Middle frontal gyrus (tissue), 1 donor: ENCODE results near the gene AMFR.
"Not testable (repeated sequence)": the region's sequence is repeated elsewhere in the genome, so short reads cannot be mapped to it uniquely, and the experiment has no call there.

Experiments
- DNase-seq: peaks from one replicate; pipeline ENCODE4 v3.0.0-alpha.2; 2015; ENCODE audit warnings: low spot score; ENCODE audit errors: extremely low spot score

Gene AMFR

DNA sequence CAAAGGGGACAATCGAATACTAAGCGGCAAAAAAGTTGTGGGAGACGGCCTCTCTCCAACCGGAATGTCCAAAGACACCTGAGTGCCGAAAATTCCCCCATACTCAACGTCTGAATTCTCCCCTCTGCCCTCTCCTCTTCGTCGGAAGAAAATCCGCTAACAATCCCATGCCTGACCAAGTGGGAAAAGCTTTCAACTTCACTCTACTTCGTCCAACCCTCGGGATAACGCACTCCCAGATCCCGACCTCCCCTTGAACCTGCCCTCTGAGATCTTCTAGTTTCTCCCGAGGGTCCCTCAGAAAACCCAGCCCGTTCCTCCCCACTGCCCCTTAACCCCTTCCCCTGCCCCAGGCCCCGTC, 961 bp downstream of the AMFR start:
- no peak for DNase-seq

DNA sequence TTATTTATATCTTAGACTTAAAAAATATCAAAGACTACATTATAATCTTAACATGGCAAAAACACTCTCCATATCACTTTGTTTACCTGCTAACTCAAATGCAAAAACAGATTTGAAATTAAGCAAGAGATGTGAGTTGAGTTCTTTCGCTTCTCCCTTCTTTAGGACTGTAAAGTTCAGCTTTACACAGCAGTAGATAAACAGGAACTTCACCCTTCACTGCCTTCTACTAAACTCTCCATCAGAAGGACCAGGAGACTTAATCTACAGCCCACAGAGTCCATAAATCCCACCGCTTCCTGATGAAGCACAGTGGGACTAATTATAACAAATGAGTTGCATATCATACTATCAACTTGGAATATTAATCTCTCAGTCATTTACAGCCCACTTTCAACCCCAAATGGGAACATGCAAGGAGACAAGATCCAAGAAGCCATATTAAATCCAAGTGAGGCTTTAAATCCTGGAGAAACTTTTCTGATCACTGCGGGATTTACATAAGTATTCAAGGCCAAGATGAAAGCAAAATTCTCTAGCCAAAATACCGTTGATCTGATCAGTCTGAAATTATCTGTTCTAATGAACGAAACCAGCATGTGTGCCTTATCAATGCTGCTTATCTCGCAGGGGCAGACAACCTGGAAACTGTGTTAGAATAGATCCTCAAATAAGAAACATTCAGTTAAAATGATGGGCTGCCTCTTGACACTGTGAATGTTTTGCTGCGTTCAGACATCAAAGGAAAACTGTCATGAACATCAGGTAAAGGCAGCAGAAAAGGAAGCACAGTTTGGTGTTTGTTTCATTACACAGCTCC, 1.6 kb downstream of the AMFR start:
- DNase-seq: no peak

DNA sequence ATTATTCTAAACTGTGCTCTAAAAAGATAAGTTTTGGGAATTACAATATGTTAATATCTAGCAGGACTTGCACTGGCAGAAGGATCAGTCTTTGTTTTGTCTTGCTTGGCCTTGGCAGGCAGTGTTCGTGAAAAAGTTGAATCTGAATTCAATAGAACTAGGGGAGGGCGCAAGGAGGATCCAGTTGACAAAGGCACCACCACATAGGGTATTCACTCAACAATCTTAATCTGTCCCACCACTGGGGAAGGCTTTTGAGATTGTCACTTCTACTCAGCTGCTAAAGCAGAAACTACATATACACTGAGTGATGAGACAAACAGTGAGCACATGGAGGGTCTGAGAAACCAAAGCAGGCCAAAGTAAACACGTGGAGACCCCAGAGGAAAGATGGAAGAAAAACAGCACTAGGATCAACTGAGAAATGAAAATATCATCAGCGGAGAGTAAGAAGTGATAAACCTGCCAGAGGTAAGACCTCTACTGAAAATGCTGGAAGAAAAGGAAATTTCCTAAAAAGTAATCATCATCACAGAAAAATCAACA, 2.4 kb downstream of the AMFR start:
- DNase-seq: no peak

DNA sequence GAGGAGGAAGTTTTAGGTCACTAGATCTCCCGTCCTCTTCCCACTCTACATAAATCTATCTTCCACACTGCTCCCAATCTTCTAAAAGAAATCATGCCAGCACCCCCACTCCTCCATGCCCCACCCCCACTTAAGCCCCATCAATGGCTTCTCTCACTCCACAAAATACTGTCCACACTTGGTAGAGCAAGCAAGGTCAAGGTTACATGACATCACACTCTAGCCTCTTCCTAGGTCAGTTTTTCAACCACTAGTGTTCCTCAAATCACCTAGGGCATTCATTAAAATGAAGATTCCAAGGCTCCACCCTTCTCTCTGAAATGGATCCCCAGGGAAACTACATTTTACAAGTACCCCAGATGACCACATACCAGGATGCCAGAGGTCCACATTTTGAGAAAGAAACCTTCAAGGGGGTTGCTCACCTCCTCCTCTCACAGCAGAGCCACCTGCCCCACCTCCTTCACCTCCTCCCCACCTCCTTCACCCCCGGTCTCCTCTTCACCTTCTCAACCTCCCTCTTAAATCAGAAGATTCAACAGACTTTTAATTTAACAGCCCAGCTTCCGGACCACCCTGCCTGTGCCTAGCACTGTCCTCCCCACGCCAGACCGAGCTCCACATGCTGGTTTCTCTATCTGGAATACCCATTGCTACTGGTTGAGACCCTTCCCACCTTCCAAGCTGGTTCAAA, 3.2 kb downstream of the AMFR start:
- no peak for DNase-seq

DNA sequence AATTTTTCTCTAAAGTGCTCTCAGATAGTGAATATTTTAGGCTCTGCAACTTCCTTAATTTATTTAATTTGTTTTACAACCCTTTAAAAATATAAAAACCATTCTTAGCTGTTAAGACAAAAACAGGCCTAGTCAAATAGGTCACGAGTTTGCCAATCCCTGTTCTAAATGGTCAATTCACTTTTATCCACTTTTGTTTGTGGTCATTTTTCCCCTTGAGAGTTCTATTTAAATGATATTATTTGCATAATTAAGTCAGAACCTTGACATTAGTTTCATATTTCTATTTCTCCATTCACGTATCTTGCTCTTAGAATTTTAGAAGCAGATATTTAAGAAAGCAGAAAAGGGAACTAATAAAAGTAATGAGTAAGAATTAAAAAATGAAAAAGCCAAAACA, 4.0 kb downstream of the AMFR start:
- DNase-seq: no peak

DNA sequence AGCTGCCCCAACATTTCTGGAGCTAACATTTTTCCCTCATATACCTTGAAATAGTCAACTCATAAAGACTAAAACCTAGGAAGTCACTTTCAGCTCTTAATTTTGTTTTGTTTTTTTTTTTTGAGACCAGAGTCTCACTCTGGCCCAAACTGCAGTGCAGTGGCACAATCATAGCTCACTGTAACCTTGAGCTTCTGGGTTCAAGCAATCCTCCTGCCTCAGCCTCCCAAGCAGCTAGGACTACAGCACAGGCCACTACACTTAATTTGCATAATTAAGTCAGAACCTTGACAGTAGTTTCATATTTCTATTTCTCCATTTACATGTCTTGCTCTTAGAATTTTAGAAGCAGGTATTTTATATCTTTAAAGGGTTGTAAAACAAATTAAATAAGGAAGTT, 4.7 kb downstream of the AMFR start:
- DNase-seq: no peak

DNA sequence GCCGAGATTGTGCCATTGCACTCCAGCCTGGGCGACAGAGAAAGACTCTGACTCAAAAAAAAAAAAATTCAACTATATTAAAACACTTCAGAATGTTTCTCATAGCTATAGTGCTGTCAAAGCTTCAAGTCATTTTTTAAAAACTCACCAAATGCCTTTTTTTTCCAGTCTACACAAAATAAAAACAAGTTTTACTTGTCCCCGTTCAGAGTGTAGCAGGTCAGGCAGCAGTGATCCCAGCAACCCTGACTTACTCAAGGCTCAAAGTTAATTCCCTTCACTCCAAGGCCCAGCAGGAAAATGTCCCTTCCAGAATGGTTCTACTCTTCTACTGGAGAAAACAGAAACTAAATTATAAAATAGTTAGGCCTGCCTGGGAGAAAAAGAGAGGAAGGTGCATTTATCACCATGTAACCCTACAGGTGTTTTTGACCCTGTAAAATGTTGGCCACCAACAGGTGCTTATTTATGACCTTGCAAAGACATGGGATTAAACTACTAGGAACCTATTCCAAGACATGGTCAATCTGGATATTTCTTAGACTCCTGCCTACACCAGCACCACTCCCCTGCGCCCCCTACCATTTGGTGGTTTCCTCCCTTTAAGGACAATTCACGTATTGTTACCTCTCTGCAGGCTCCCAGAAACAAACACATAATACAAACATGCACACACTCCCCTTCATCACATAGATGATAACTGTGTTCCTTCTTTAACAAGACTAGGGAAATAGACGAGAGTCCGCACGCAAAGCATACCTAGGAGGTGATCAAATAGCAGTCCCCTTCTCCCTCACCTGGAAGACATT, 5.4 kb downstream of the AMFR start:
- no peak for DNase-seq

DNA sequence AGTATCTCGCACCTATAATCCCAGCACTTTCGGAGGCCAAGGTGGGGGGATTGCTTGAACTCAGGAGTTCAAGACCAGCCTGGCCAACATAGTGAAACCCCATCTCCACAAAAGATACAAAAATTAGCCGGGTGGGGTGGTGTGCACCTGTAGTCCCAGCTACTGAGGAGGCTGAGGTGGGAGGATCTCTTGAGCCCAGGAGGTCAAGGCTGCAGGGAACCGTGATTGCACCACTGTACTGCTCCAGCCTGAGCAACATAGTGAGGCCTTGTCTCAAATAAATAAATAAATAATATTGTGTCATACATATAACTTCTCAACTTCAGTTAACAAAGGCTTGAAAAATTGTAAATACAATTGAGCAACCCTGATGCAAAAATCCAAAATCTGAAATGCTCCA, 8.2 kb downstream of the AMFR start:
- no peak for DNase-seq

DNA sequence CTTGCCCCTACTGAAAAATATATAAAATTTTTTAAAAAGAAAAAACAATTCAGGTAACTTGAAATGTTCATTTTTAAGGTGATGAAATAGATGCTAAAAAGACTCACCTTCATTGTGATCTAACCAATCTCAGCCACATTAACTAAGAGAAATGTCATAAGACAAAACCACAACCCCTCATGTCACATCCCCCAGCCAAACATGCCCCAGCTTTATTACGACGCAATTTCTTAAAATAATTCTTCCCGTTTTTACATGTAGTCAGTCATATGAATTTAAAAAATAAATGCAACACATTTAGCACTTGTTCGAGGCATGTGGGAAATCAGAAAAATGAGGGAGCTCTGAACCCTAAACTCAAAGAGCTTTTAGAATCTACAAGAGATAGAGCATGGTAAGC, 9.5 kb downstream of the AMFR start:
- no peak for DNase-seq

DNA sequence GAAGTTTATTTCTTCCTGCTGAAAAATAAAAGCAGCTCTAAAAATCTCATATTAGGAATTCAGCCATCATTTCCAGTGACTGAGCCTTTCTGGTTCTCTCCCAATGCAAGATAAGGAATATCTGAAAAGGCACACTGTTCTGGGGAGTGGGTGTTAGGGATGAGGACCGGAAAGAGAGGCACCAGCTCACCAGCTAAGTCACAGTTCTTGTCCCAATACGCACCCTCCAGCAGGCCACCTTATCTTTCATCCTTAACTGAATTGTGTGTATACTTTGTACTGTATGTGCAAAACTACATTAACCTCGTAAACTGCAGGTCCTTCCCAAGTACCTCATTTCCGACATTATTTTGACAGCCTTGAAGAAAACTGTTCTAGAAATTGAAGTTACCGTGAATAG, 11.0 kb downstream of the AMFR start:
- no peak for DNase-seq

DNA sequence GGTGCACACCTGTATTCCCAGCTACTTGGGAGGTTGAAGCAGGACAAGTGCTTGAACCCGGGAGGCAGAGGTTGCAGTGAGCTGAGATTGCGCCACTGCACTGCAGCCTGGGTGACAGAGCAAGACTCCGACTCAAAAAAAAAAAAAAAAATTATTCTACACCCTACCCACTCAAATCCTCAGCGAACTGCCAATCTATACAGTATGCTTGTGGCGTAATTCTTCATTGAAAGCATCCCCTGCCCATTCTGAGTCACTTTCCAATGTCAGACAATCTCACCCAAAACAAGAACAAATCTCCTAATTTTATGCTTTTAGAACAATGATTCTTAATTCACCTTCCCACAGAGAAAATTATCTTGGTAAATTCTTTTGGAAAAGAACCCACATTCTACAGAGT, 12.0 kb downstream of the AMFR start:
- DNase-seq: no peak

DNA sequence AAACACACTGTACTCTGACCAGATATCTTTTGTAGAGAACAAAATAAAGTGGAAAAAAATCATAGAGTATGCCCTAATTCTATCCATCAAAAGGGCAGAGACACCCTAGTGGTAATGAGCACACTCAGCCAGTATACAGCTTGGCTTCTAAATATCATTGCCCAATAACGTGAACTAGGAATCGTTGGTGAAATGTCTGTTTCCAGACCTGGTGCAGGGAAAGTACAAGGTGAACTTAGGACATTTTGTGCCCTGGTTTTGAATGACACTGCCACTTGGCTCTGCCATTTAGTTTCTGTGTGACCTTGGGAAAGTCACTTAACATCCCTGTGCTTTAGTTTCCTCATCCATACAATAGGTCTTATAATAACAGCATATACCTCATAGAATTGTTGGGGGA, 13.7 kb downstream of the AMFR start:
- DNase-seq: no peak

DNA sequence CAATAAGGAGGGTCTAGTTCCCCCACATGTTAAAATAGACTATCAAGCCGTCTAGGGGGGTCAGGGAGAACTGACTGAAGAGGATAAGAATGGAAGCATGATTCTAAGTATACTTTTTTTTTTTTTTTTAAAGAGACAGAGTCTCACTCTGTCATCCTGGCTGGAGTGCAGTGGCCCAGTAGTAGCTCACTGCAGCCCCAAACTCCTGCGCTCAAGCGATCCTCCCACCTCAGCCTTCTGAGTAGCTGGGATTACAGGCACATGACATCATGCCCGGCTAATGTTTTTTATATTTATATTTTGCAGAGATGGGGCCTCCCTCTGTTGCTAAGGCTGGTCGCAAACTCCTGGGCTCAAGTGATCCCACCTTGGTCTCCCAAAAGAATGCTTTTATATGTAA, 14.2 kb downstream of the AMFR start:
- DNase-seq: no peak

DNA sequence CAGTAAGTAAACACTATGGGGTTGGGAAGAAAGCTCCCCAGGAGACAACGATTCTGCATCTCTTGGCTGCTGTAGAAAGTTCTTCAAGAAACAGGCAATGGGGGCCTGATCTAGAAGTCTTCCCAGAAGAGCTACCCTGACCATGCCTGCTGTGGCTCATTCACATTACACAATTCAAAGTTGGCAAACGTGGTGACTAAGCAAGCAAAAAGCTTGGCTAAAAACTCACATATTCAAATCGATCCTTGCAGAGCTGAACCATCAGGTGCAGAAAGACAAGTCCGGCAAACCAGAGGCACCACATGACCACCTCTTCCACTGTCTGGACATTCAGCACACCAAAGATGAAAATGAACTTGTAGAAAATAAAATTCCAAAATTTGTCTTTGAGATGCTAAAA, 16.1 kb downstream of the AMFR start:
- no peak for DNase-seq

DNA sequence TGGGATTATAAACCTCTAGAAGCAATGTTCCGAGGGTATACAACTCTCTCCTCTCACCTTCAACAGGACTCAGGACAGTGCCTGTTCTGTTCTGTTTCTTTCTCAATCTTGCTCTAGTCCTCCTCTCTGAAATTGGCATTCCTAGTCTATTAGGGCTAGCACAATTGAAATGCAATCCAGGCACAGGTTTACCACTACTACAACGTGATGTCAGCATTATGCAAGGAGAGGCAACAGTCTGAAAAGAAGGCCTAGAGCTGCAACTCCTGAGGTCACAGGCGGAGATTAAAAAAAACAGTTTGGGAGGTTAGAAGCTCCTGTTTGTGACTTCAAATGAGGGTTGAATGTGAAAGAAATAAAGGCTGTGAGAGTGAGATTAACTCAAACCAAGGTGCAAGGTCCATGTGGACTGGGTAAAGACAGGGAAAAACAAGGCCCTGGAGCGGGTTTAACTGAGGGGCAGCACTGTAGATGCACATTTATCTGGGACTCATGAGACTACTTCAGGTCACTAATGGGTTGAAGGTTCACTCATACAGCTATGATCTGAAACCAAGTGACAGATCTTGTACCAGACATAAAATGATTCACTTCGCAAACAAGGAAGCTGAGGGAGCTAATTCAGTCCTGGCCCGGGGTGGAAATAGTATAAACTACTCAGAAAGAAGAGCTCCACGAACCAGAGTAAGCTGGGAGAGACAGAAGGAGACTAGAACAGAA, 16.8 kb downstream of the AMFR start:
- no peak for DNase-seq

DNA sequence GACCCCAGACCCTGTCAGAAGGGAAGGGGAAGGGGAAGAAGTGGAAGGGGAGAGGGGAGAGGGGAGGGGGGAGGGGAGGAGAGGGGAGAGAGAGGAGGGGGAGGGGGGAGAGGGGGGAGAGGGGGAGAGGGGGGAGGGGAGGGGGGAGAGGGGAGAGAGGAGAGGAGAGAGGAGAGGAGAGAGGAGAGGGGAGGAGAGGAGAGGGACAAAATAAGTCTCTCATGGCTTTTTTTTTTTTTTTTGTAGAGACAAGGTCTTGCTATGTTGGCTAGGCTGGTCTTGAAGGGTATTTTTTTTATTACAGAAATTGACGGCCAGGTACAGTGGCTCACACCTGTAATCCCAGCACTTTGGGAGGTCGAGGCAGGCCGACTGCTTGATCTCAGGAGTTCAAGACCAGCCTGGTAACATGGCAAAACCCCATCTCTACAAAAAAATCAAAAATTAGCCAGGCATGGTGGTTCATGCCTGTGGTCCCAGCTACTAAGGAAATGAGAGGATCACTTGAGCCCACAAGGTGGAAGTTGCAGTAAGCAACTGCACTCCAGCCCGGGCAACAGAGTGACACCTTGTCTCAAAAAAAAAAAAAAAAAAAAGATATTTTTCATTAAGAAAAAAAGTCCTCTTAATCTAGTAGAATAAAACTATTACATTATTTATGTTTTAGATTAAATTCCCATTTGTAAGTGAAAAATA, 19.2 kb downstream of the AMFR start:
- no peak for DNase-seq

DNA sequence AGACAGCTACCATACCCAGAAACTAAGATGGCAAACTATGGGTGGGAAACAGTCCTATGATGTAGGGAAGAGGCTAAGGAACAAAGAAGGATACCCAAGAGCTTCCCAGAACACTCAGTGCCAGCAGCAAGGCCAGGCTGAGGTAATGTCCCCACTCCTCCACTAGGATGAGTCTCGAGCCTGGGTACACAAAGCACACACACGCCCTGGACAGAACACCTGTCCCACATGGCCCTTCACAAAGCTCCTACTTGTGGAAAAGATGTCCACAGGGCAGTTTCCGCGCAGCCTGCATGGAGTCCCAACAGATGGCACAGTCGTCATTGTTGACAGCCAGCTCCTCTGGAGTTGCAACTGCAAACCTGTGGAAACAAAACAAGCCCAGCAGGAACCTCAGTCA, 23.9 kb downstream of the AMFR start:
- no peak for DNase-seq

DNA sequence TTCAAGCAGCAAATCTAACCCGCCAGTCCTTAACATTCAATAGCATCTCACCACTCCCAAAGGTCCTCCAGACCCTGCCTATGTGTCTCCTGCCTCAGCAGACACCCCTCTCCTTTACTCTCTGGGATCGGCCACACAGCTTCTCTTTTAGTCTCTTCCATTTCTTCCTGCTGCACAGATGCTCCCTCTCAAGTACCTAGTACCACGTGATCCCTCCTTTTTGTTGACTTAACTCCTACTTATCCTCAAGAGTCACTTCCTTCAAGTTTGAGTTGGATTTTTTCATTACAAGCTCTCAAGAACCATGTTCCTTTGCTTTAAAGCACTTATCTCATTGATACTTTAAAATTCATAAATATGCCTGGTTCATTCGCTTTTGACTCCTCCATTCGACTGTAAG, 24.9 kb downstream of the AMFR start:
- no peak for DNase-seq

DNA sequence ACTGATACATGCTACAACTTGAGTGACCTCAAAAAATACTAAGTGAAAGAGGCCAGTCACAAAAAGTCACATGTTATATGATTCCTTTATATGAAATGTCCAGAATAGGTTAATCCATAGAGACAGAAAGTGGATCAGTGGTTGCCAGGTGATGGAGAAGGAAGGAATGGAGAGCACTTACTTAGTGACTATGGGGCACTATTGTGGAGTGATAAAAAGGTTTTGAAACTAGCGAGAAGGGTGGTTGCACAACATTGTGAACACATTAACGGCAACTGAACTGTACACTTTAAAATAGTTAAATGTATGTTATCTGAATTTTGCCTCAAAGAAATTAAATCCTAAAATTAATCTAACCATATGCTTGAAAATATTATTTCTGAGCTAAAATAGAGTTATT, 25.9 kb downstream of the AMFR start:
- no peak for DNase-seq

DNA sequence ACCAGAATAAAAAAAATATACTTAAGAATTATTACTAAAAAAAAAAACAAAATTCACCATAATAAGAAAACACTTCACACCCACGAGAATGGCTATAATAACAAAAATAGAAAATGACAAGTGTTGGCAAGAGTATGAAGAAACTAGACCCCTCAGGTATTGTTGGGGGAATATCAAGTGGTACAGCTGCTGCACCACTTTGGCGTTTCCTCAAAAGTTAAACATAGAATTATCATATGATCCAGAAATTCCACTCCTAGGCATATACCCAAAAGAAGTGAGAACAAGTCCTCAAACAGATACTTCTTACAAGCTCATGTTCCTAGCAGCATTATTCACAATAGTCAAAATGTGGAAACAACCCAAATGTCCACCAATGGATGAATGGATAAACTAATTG, 26.3 kb downstream of the AMFR start:
- no peak for DNase-seq

DNA sequence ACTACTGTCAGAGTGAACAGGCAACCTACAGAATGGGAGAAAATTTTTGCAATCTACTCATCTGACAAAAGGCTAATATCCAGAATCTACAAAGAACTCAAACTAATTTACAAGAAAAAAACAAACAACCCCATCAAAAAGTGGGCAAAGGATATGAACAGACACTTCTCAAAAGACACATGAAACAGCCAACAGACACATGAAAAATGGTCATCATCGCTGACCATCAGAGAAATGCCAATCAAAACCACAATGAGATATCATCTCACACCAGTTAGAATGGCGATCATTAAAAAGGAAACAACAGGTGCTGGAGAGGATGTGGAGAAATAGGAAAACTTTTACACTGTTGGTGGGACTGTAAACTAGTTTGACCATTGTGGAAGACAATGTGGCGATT, 28.6 kb downstream of the AMFR start:
- DNase-seq: not testable (repeated sequence)
